ENCODE results near the gene EPHB1.

GRCh38 chr3:135261916-135262315 is 466.9 kb downstream of the EPHB1 start:
- no peak for TF ChIP-seq EZH2 (IDR thresholded peaks at IDR 0.05)
- no peak for TF ChIP-seq POLR2AphosphoS5 (IDR thresholded peaks at IDR 0.05; ENCODE audit: borderline replicate concordance, low read depth, low read length)
- TF ChIP-seq FOXP2 (optimal IDR thresholded peaks at IDR 0.05; ENCODE audit: control extremely low read depth, extremely low read length, insufficient read depth), result no peak
